Measurements from ENCODE around the gene TALDO1.
A peak's percentile ranks its signal among the peaks of the same experiment; 100 is the strongest.
"Not testable (repeated sequence)": the region's sequence is repeated elsewhere in the genome, so short reads cannot be mapped to it uniquely, and the experiment has no call there.

TALDO1 gene

GRCh38 chr11:737899-738298, 9.4 kb upstream of the TALDO1 start:
- DNase-seq, result not testable (repeated sequence)

- no peak for DNase-seq
These were observed 5.1 kb upstream of the TALDO1 start for GRCh38 chr11:742156-742546.

GRCh38 chr11:742571-743201, 4.6 kb upstream of the TALDO1 start:
- no peak for DNase-seq

GRCh38 chr11:745428-745827, 1.8 kb upstream of the TALDO1 start:
- DNase-seq, result no peak

GRCh38 chr11:746289-747157, 741 bp upstream of the TALDO1 start:
- DNase-seq, result no peak

- DNase-seq, result no peak
These were observed 719 bp downstream of the TALDO1 start for GRCh38 chr11:748007-748359.

- no peak for DNase-seq
These were observed 2.5 kb downstream of the TALDO1 start for GRCh38 chr11:749731-750130.

- DNase-seq, result no peak
These were observed 13.0 kb downstream of the TALDO1 start for GRCh38 chr11:760236-760635.

- DNase-seq, result no peak
These were observed 14.4 kb downstream of the TALDO1 start for GRCh38 chr11:761526-762108.

GRCh38 chr11:762421-763072, 15.3 kb downstream of the TALDO1 start:
- DNase-seq, result peak; percentile 59

- DNase-seq, result no peak
These were observed 15.8 kb downstream of the TALDO1 start for GRCh38 chr11:763073-763463.

GRCh38 chr11:763549-764321, 16.5 kb downstream of the TALDO1 start:
- no peak for DNase-seq

GRCh38 chr11:764322-765024, 17.2 kb downstream of the TALDO1 start:
- no peak for DNase-seq

- DNase-seq, result peak; percentile 57
These were observed 17.9 kb downstream of the TALDO1 start for GRCh38 chr11:765025-765801.

GRCh38 chr11:765802-766091, 18.5 kb downstream of the TALDO1 start:
- no peak for DNase-seq

- DNase-seq, result no peak
These were observed 19.1 kb downstream of the TALDO1 start for GRCh38 chr11:766106-766935.

GRCh38 chr11:766936-767210, 19.6 kb downstream of the TALDO1 start:
- DNase-seq, result no peak

GRCh38 chr11:767238-767637, 20.0 kb downstream of the TALDO1 start:
- no peak for DNase-seq

GRCh38 chr11:769887-770641, 22.8 kb downstream of the TALDO1 start:
- DNase-seq, result no peak
